Keratinocyte (primary cell): ENCODE results near the gene CCDC33. TPM values are rescaled to one million over a fixed set of nuclear protein-coding genes. Genes with fewer than 3 reads are reported as not detected.

Experiments used
- DNase-seq: peaks from one replicate; pipeline ENCODE4 v3.0.0-alpha.2; 2011; ENCODE audit warnings: low read depth, missing footprints, low spot score
- FAIRE-seq: peaks from 2 replicates; lab custom pipeline; 2011; peaks lifted over from hg19 to GRCh38; lab: Jason Lieb, UNC
- H2AFZ ChIP-seq: 2 replicates; pipeline ENCODE4 v1.6.0; 2012; ENCODE audit warnings: low read length, control low read depth, inconsistent platforms; ENCODE audit not compliant: control insufficient read depth
- H3K27ac ChIP-seq: 2 replicates; pipeline ENCODE4 v1.5.1; 2011; ENCODE audit warnings: low read length; ENCODE audit not compliant: control insufficient read depth, insufficient read depth
- H3K27me3 ChIP-seq: 3 replicates; pipeline ENCODE4 v1.6.0; 2011; ENCODE audit warnings: low read length; ENCODE audit not compliant: control insufficient read depth, insufficient read depth; ENCODE audit errors: extremely low read depth
- H3K36me3 ChIP-seq, 2 experiments: 2 replicates in 1 of 2; 3 replicates in 1 of 2; pipeline ENCODE4 v1.5.1; 2011; ENCODE audit warnings: low read length in 2 of 2, mild to moderate bottlenecking in 1 of 2; ENCODE audit not compliant: control insufficient read depth in 2 of 2, insufficient read depth in 2 of 2; ENCODE audit errors: extremely low read depth in 1 of 2
- H3K4me1 ChIP-seq: 3 replicates; pipeline ENCODE4 v1.5.1; 2011; ENCODE audit warnings: low read length; ENCODE audit not compliant: control insufficient read depth, insufficient read depth; ENCODE audit errors: extremely low read depth
- H3K4me2 ChIP-seq: 3 replicates; pipeline ENCODE4 v1.6.0; 2011; ENCODE audit warnings: low read depth, low read length; ENCODE audit not compliant: control insufficient read depth, insufficient read depth; ENCODE audit errors: extremely low read depth
- H3K4me3 ChIP-seq, 3 experiments: fragments of 200-600 bp in 1 of 3; sonication (generic) in 1 of 3; 2 replicates in 2 of 3; 3 replicates in 1 of 3; pipeline ENCODE4 v1.5.1; 2011 to 2016; ENCODE audit warnings: low read length in 3 of 3, mild to moderate bottlenecking in 3 of 3, control low read depth in 2 of 3, inconsistent platforms in 1 of 3, low read depth in 1 of 3, mixed read lengths in 1 of 3, mixed run types in 1 of 3, moderate library complexity in 1 of 3; ENCODE audit not compliant: control insufficient read depth in 2 of 3, insufficient read depth in 2 of 3; ENCODE audit errors: extremely low read depth in 1 of 3
- H3K79me2 ChIP-seq: 2 replicates; pipeline ENCODE4 v1.6.0; 2012; ENCODE audit warnings: low read length; ENCODE audit not compliant: control insufficient read depth, insufficient read depth
- H3K9ac ChIP-seq: 3 replicates; pipeline ENCODE4 v1.6.0; 2011; ENCODE audit warnings: low read length; ENCODE audit not compliant: control insufficient read depth, insufficient read depth; ENCODE audit errors: extremely low read depth
- H3K9me1 ChIP-seq: 3 replicates; pipeline ENCODE4 v1.6.0; 2011; ENCODE audit warnings: low read length; ENCODE audit not compliant: control insufficient read depth, insufficient read depth; ENCODE audit errors: extremely low read depth
- H3K9me3 ChIP-seq: 2 replicates; pipeline ENCODE4 v1.5.1; 2012; ENCODE audit warnings: low read depth, low read length; ENCODE audit not compliant: control insufficient read depth
- H4K20me1 ChIP-seq: 3 replicates; pipeline ENCODE4 v1.6.0; 2011; ENCODE audit warnings: low read length; ENCODE audit not compliant: control insufficient read depth, insufficient read depth; ENCODE audit errors: extremely low read depth
- EZH2 ChIP-seq: IDR thresholded peaks from one replicate; pipeline ENCODE4 v1.6.1; 2012; ENCODE audit warnings: inconsistent platforms, mild to moderate bottlenecking, low read length, moderate library complexity
- dilution Hi-C: fragments of 300-500 bp; cut with MboI; formaldehyde crosslinking; loops from one replicate; pipeline ENCODE4 v1.7.0; 2020; ENCODE audit warnings: low sequenced_read_pairs; ENCODE audit not compliant: extremely low pct_ligation_motif_present
- polyA plus RNA-seq, 5 experiments: library from polyadenylated mRNA; depleted of rRNA in 3 of 5; stranded (reverse) in 3 of 5; stranded (forward) in 1 of 5; unstranded in 1 of 5; fragments of >200 nt; gene quantifications; 1 replicate in 1 of 5; 2 replicates in 3 of 5; 3 replicates in 1 of 5; pipeline versions ENCODE4 v1.2.1 to v1.2.3, GENCODE V29; 2011 to 2012; ENCODE audit warnings: missing spikeins in 2 of 5, low read depth in 1 of 5, low replicate concordance in 1 of 5
- TF ChIP-seq, protein P1 (sequence below), 3 experiments: IDR thresholded peaks in 1 of 3; conservative IDR thresholded peaks in 1 of 3; optimal IDR thresholded peaks in 1 of 3; 2 replicates in 2 of 3; 3 replicates in 1 of 3; pipeline versions ENCODE3 to v1.5.1; 2011; ENCODE audit warnings: low read length in 3 of 3, mild to moderate bottlenecking in 3 of 3, moderate library complexity in 2 of 3, control low read depth in 1 of 3, inconsistent platforms in 1 of 3; ENCODE audit not compliant: insufficient read depth in 2 of 3; ENCODE audit errors: extremely low read depth in 1 of 3

The CCDC33 gene
- polyA plus RNA-seq, 1 donor (not counting 4 experiments of a cell fraction or from before 2014, with no cell fraction given): not detected

DNA sequence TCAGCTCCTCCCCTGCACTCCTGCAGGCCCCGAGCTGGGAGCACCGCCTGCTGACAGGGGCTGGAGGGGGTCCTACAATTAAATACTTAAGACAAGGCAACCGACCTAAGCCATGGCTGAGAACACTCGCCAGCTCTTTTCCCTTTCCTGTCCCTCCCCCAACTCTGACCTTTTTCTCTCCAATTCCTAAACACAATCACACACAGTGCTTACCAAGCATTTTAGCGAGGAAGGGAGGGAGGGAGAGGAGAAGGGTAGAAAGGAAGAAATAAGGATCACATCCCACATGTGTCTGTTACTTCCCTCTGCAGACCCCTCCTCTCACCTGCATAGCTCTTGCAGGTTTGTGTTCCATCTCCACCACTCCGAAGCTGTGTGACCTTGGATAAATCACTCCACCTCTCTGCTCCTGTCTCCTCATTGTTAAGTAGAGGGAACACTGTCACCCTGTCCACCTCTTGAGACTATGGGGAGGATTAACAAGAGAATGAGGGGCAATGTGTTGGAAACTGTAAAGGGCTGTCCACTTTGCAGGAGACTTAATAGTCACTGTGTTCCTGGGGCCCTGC lies 67.7 kb downstream of the CCDC33 start:
- Histone ChIP-seq H3K79me2 (no peaks in the 10 kb centered on the region), H3K9me3 (no peaks in the 10 kb centered on the region), H3K9me1 (no peaks in the 10 kb centered on the region), H3K27ac (no peak overlapping the region), H3K4me3 (no peak overlapping the region), H2AFZ (no peak overlapping the region), H3K36me3 (no peaks in the 10 kb centered on the region), H3K4me1 (no peaks in the 10 kb centered on the region), H3K27me3 (peaks cover 85% of the 10 kb centered on the region), H3K9ac (no peak overlapping the region), H3K4me2 (no peak overlapping the region), H4K20me1 (peaks cover 6% of the 10 kb centered on the region)
- no peak for TF ChIP-seq EZH2
- TF ChIP-seq, protein P1, sequence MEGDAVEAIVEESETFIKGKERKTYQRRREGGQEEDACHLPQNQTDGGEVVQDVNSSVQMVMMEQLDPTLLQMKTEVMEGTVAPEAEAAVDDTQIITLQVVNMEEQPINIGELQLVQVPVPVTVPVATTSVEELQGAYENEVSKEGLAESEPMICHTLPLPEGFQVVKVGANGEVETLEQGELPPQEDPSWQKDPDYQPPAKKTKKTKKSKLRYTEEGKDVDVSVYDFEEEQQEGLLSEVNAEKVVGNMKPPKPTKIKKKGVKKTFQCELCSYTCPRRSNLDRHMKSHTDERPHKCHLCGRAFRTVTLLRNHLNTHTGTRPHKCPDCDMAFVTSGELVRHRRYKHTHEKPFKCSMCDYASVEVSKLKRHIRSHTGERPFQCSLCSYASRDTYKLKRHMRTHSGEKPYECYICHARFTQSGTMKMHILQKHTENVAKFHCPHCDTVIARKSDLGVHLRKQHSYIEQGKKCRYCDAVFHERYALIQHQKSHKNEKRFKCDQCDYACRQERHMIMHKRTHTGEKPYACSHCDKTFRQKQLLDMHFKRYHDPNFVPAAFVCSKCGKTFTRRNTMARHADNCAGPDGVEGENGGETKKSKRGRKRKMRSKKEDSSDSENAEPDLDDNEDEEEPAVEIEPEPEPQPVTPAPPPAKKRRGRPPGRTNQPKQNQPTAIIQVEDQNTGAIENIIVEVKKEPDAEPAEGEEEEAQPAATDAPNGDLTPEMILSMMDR (optimal IDR thresholded peaks at IDR 0.05 in 1 of 3, IDR thresholded peaks at IDR 0.05 in 1 of 3, conservative IDR thresholded peaks at IDR 0.05 in 1 of 3; ENCODE audit: extremely low read depth in 1 of 3, insufficient read depth in 2 of 3, low read length in 3 of 3): no peak
- FAIRE-seq (no peak), DNase-seq (no peak)
- dilution Hi-C loops: no loop called here

DNA sequence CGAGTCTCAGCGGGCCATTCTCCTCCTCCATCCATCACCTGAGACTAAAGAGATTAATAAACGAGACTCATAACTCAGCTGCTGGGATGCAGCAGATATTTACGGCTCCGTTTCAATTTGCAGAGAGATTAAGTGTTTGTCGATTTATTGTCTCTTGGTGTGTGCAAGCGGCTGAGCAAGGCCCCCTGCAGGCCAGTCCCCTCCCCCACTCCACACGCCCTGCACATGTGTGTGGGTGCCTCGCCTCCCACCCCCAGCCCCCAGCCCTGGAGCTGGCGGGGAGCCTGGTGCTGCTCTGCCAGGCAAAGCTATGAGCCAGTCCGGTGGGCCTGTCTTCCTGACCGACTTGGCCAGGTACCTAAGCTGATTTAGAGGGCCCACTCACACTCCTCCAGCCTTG lies 68.3 kb downstream of the CCDC33 start:
- Histone ChIP-seq H4K20me1 (peaks cover 6% of the 10 kb centered on the region), H3K4me2 (no peak overlapping the region), H3K36me3 (no peaks in the 10 kb centered on the region), H3K9me3 (no peaks in the 10 kb centered on the region), H2AFZ (no peak overlapping the region), H3K4me1 (no peaks in the 10 kb centered on the region), H3K27ac (no peak overlapping the region), H3K4me3 (no peak overlapping the region), H3K9ac (no peak overlapping the region), H3K27me3 (peaks cover 88% of the 10 kb centered on the region), H3K9me1 (no peaks in the 10 kb centered on the region), H3K79me2 (no peaks in the 10 kb centered on the region)
- dilution Hi-C loops: no loop called here
- FAIRE-seq (no peak), DNase-seq (no peak)
- TF ChIP-seq, protein P1 (optimal IDR thresholded peaks at IDR 0.05 in 1 of 3, IDR thresholded peaks at IDR 0.05 in 1 of 3, conservative IDR thresholded peaks at IDR 0.05 in 1 of 3; ENCODE audit: extremely low read depth in 1 of 3, insufficient read depth in 2 of 3, low read length in 3 of 3): no peak
- TF ChIP-seq EZH2: no peak
